ENCODE data around the gene ITPA. TPM values are rescaled to one million over a fixed set of nuclear protein-coding genes. Genes with fewer than 3 reads are reported as not detected.

The ITPA gene
- total and polyA plus RNA-seq, 2 of the 8 experiments (the other 6 are each of a cell fraction or from before 2014, with no cell fraction given) = 88.2 to 94.0 TPM

DNA sequence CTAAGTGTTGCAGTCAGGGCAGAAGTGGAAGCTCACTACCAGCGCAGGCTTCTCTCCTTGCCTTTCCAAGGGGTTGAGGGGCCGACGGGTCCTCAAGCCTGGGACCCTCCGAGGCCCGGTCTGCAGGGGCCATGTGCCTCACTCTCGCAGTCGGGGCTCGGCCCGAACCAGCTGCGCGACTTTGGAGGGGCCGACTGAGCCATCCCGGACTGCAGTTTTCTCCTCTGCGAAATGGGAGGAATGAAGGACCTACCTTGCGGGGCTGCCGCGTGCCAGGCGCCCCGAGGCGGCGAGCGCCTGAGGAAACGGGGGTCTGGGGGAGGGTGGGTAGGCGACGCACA lies 41.6 kb upstream of the ITPA start:
- WGBS, 2 experiments (ENCODE audit: extremely low coverage in 1 of 2, insufficient coverage in 1 of 2, insufficient read length in 1 of 2, insufficient replicate concordance in 2 of 2, low coverage in 1 of 2, low lambda C conversion rate in 2 of 2, missing lambda C conversion rate in 1 of 2) = 26% methylated on average over 18 of the region's 25 CpGs; no CpG with 5 or more reads in 1 of the 2 experiments
- no peaks in the 10 kb centered on the region; a peak in 1 of 7 replicates for H3K27me3 ChIP-seq (replicated peaks in 1 of 4; ENCODE audit: control insufficient read depth in 3 of 4, extremely low read depth in 1 of 4, insufficient read depth in 3 of 4, low read length in 3 of 4)
- H2BK120ac ChIP-seq (replicated peaks; ENCODE audit: low read depth, low read length) = no peak overlapping the region
- H2AFZ ChIP-seq (ENCODE audit: low read length) = no peak overlapping the region
- H3K18ac ChIP-seq (ENCODE audit: extremely low read depth, low read length) = peak overlapping the region; percentile 87
- ChIA-PET CTCF (ENCODE audit: partially characterized antibody) (interaction anchor here (1.1 to 1.5 kb wide), 2 partner anchors 49 to 59 kb away, joined by 4 to 5 read pairs; no protein-coding TSS in a partner anchor), POLR2A (ENCODE audit: partially characterized antibody) (interaction anchor here (0.9 to 2.8 kb wide), 5 partner anchors 8 to 41 kb away, joined by 3 to 11 read pairs (median 3); partner anchors contain the start of genes FASTKD5 and UBOX5)
- H3K4ac ChIP-seq (replicated peaks; ENCODE audit: insufficient read length, low read depth, low read length) = peak overlapping the region; percentile 78
- H3K4me3 ChIP-seq (ENCODE audit: extremely low read depth in 1 of 4, insufficient read depth in 2 of 4, low read depth in 3 of 4, low read length in 4 of 4) = peak overlapping the region; percentile 37 to 56 (median 48)
- H3K79me1 ChIP-seq (ENCODE audit: low read depth, low read length) = no peaks in the 10 kb centered on the region; the same call in 1 of the 2 replicates
- H2BK5ac ChIP-seq (ENCODE audit: low read depth, low read length) = peak overlapping the region; percentile 79; the same call in 1 of the 2 replicates
- H2BK15ac ChIP-seq (ENCODE audit: low read length) = 0 out of 2 replicates have a peak overlapping the region, but pooled peaks have one; percentile 72
- peak overlapping the region in 2 of 4 experiments; percentile 13 to 31; a peak in 3 of 7 replicates for H3K9ac ChIP-seq (replicated peaks in 1 of 4; ENCODE audit: extremely low read depth in 1 of 4, low read depth in 3 of 4, low read length in 3 of 4)
- no peak overlapping the region for H2BK20ac ChIP-seq (ENCODE audit: low read length)
- H2AK5ac ChIP-seq (ENCODE audit: low read depth, low read length) = no peak overlapping the region
- H4K5ac ChIP-seq (ENCODE audit: insufficient read length, low read depth, low read length) = peak overlapping the region; percentile 63
- H3K79me2 ChIP-seq (ENCODE audit: control insufficient read depth in 1 of 2, insufficient read depth in 2 of 2, low read length in 2 of 2) = 0 out of 4 replicates have a peak, but pooled peaks cover 0 to 5% of the 10 kb centered on the region in 2 experiments
- peaks cover 0 to 2% of the 10 kb centered on the region in 2 experiments for H4K20me1 ChIP-seq (replicated peaks in 1 of 2; ENCODE audit: control insufficient read depth in 1 of 2, insufficient read depth in 2 of 2, low read length in 2 of 2)
- no peak overlapping the region for H2BK12ac ChIP-seq (ENCODE audit: low read depth, low read length)
- H3K23ac ChIP-seq (ENCODE audit: insufficient read length) = no peak overlapping the region
- H3K36me3 ChIP-seq (ENCODE audit: control insufficient read depth in 2 of 4, insufficient read depth in 4 of 4, low read length in 3 of 4) = peaks cover 0 to 15% (median 2%) of the 10 kb centered on the region in 4 experiments; a peak in 5 of 8 replicates
- peak overlapping the region; percentile 75; the same call in 1 of the 2 replicates for H4K8ac ChIP-seq (ENCODE audit: extremely low read depth, insufficient read depth, low read length)
- DNase-seq (ENCODE audit: low read depth in 1 of 2, low spot score in 2 of 2) (no peak), FAIRE-seq (no peak)
- H3K56ac ChIP-seq (replicated peaks; ENCODE audit: insufficient read length, low read depth, low read length) = peak overlapping the region; percentile 59
- peak overlapping the region; percentile 86 to 89 for H3K4me2 ChIP-seq (ENCODE audit: insufficient read depth in 1 of 2, low read depth in 2 of 2, low read length in 2 of 2)
- H3K4me1 ChIP-seq (replicated peaks in 1 of 4; ENCODE audit: control insufficient read depth in 3 of 4, insufficient read depth in 4 of 4, low read length in 3 of 4) = peaks cover 5 to 29% (median 24%) of the 10 kb centered on the region in 4 experiments
- peaks cover 8% of the 10 kb centered on the region; the same call in 1 of the 2 replicates for H3K23me2 ChIP-seq (ENCODE audit: low read depth, low read length)
- no peaks in the 10 kb centered on the region for H3K9me3 ChIP-seq (ENCODE audit: insufficient read depth in 2 of 2, low read depth in 1 of 2, low read length in 1 of 2)
- 0 out of 2 replicates have a peak overlapping the region, but pooled peaks have one; percentile 75 for H3K27ac ChIP-seq (ENCODE audit: low read depth, low read length)
- peak overlapping the region; percentile 89 for H4K91ac ChIP-seq (replicated peaks; ENCODE audit: insufficient read length, low read length)
- H3K14ac ChIP-seq (ENCODE audit: insufficient read length) = no peak overlapping the region
